ENCODE results near the gene MYO18A.

The MYO18A gene

GRCh38 chr17:29197516-29198272 is 17.5 kb upstream of the MYO18A start:
- no peak for TF ChIP-seq CTCF (conservative IDR thresholded peaks at IDR 0.05)
- no peak overlapping the region for H3K27ac ChIP-seq

DNA sequence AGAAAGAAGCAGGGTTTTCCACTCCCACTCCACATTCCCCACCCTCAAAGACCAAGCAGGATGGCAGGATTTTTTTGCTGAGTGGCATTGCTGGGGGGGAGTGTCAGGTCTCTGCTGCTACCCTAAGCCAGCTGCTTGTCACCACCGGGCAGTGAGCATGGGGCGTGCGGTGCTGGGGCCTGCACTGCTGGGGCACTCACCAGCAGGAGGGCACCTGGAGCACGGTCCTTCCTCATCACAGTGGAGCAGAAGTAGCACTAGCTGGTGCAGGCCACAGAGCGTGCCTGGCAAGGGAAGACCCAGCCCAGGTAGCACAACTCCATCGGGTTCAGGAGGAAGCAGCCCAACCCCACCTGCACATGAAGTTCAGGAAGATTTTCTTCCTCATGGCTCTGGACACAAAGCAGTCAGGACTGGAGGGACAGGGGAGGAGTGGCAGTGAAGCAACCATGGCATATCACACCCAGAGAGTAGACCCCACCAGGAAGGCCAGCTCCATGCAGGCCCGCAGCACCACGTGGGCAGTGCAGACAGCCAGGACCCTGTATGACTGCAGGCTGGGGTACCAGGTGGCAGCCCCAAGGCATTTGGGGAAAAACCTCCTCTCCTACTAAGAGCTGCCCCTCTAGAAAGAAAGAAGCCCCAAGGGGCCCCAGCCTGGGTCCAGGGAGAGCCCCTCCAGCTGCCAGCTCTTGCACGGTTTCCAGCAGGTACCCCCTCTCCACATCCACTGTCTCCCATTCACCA is 16.7 kb upstream of the MYO18A start:
- no peak overlapping the region for H3K27ac ChIP-seq
- TF ChIP-seq CTCF (conservative IDR thresholded peaks at IDR 0.05): no peak

DNA sequence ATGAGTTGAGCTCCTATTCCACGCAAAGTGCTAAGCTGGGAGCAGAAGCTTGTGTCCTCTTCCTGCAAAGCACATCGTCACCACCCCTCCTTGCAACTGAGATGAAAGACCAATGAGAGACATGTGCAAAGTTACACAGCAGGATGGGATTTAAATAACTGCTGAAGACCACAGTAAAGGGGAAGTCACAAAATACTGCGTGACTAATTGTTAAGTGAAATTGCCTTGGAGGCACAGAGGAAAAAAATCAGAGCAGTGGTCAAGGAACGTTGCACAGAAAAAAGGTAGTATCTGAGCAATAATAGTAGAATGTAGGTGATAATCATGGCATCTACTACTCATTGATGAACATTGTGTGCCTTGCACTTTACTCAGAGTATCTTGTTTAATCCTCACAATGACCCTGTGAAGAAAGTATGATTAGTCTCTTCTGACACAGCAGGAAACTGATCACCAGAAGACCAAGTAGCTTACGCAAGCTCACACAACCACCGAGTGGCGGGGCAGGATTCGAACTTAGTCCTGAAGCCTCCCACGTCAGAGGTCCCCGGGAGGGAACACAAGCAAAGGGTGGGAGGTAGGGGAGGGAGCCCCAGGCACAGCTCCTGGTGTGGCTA is 15.4 kb upstream of the MYO18A start:
- TF ChIP-seq CTCF (conservative IDR thresholded peaks at IDR 0.05): no peak
- H3K27ac ChIP-seq: no peak overlapping the region

GRCh38 chr17:29194669-29195068 is 14.5 kb upstream of the MYO18A start:
- no peak overlapping the region for H3K27ac ChIP-seq

DNA sequence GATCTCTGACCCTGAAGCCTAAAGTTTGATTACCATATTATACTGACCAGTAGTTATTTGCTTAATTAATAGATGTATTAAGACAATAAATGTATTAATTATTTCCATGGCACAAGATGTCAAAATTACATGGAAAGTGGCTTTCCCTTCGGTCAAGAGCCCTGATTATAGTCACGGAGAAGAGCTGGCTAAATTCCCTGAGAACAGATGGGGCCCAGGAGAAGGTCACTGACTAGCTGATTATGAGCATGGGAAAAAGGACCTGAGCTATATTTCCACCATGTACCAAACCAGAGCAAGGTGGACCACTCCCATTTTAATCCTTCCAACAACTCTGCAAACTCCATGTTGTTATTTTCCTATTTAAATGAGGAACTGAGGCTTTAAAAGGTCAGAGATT is 12.9 kb upstream of the MYO18A start:
- H3K27ac ChIP-seq: no peak overlapping the region
- TF ChIP-seq CTCF (conservative IDR thresholded peaks at IDR 0.05): no peak

More at GRCh38 chr17:29194669-29195068, 14.5 kb upstream of the MYO18A start:
- no peak for TF ChIP-seq CTCF (conservative IDR thresholded peaks at IDR 0.05)

- H3K27ac ChIP-seq: no peak overlapping the region
- TF ChIP-seq CTCF (conservative IDR thresholded peaks at IDR 0.05): no peak
Observed at GRCh38 chr17:29190592-29191207, 10.5 kb upstream of the MYO18A start.

DNA sequence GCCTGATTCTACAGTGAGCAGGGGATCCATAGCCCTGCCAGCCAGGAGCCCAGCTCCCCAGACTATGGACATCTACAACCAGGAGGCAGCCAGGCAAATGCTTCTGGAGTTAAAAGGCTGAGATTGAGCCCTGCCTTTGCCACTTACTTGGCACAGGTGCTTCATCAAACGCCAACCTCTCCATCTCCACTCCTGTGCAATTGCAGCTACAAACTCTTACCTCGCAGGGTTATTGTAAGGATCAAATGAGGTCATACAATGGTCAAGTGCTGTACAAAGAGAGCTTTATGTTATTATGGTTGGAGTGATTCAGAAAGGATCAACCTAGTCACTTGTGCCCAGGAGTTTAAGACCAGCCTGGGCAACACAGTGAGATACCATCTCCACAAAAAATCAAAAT is 9.8 kb upstream of the MYO18A start:
- no peak for TF ChIP-seq CTCF (conservative IDR thresholded peaks at IDR 0.05)
- no peak overlapping the region for H3K27ac ChIP-seq
